Loucy (cell line): ENCODE measurements around the gene ETV3.

ENCODE experiments used
- H2AFZ ChIP-seq: fragments of 200-600 bp; sonication (generic); 2 replicates; pipeline ENCODE4 v1.6.0; 2016; ENCODE audit warnings: antibody characterized with exemption, mild to moderate bottlenecking, low read length, moderate library complexity
- H3F3A ChIP-seq: fragments of 200-600 bp; 2 replicates; pipeline ENCODE4 v1.6.0; 2016; ENCODE audit warnings: antibody characterized with exemption, low read depth, mild to moderate bottlenecking
- H3K27me3 ChIP-seq: fragments of 200-600 bp; sonication (generic); 2 replicates; pipeline ENCODE4 v1.6.1; 2014; ENCODE audit warnings: low read length, mild to moderate bottlenecking; ENCODE audit not compliant: insufficient read depth, poor library complexity, severe bottlenecking
- H3K36me3 ChIP-seq: fragments of 200-600 bp; sonication (generic); 2 replicates; pipeline ENCODE4 v1.6.1; 2016; ENCODE audit warnings: low read length; ENCODE audit not compliant: insufficient read depth
- H3K4me1 ChIP-seq: fragments of 200-600 bp; sonication (generic); 2 replicates; pipeline ENCODE4 v1.5.1; 2014; ENCODE audit warnings: low read length, mild to moderate bottlenecking; ENCODE audit not compliant: insufficient read depth, poor library complexity, severe bottlenecking
- H3K4me2 ChIP-seq: fragments of 200-600 bp; sonication (generic); 2 replicates; pipeline ENCODE4 v1.6.0; 2014; ENCODE audit warnings: antibody characterized with exemption, low read length, low read depth, mild to moderate bottlenecking; ENCODE audit not compliant: poor library complexity, severe bottlenecking
- H3K4me3 ChIP-seq: fragments of 200-600 bp; sonication (generic); 2 replicates; pipeline ENCODE4 v1.5.1; 2014; ENCODE audit warnings: low read length, mild to moderate bottlenecking, mixed read lengths; ENCODE audit not compliant: poor library complexity, severe bottlenecking
- H3K79me2 ChIP-seq: fragments of 200-600 bp; sonication (generic); 2 replicates; pipeline ENCODE4 v1.6.1; 2014; ENCODE audit warnings: low read length; ENCODE audit not compliant: insufficient read depth
- H3K9ac ChIP-seq: fragments of 200-600 bp; sonication (generic); 2 replicates; pipeline ENCODE4 v1.6.0; 2014; ENCODE audit warnings: mild to moderate bottlenecking, low read depth, low read length, moderate library complexity; ENCODE audit not compliant: poor library complexity, severe bottlenecking
- H3K9me2 ChIP-seq: fragments of 200-600 bp; sonication (generic); replicated peaks from 2 replicates; pipeline ENCODE4 v1.6.1; 2016; ENCODE audit warnings: low read depth, low read length, mixed read lengths
- H3K9me3 ChIP-seq: fragments of 200-600 bp; sonication (generic); 2 replicates; pipeline ENCODE4 v1.6.1; 2014; ENCODE audit warnings: mild to moderate bottlenecking, antibody characterized with exemption, low read length, low read depth; ENCODE audit not compliant: insufficient read depth
- H4K20me1 ChIP-seq: fragments of 200-600 bp; sonication (generic); 2 replicates; pipeline ENCODE4 v1.6.0; 2014; ENCODE audit warnings: antibody characterized with exemption, low read length, mild to moderate bottlenecking; ENCODE audit not compliant: insufficient read depth, poor library complexity, severe bottlenecking
- EZH2phosphoT487 ChIP-seq: fragments of 200-600 bp; IDR thresholded peaks from 2 replicates; pipeline ENCODE4 v1.6.1; 2018; ENCODE audit warnings: antibody characterized with exemption, mild to moderate bottlenecking, moderate library complexity, borderline replicate concordance
- TF ChIP-seq, protein P1 (sequence below): fragments of 200-600 bp; sonication (generic); conservative IDR thresholded peaks from 2 replicates; pipeline ENCODE4 v1.5.1; 2014; ENCODE audit warnings: mild to moderate bottlenecking, antibody characterized with exemption, low read length

ETV3 gene

GRCh38 chr1:157151506-157151905 lies 13.3 kb upstream of the ETV3 start:
- Histone ChIP-seq H3K9me3 (no peaks in the 10 kb centered on the region), H3K4me2 (no peak overlapping the region), H3K27me3 (no peaks in the 10 kb centered on the region), H4K20me1 (no peaks in the 10 kb centered on the region), H3K9me2 (no peaks in the 10 kb centered on the region), H3K79me2 (no peaks in the 10 kb centered on the region), H3F3A (no peaks in the 10 kb centered on the region), H3K36me3 (no peaks in the 10 kb centered on the region), H3K4me1 (peaks cover 15% of the 10 kb centered on the region), H3K9ac (no peak overlapping the region), H2AFZ (no peak overlapping the region), H3K4me3 (no peak overlapping the region)
- TF ChIP-seq, protein P1, sequence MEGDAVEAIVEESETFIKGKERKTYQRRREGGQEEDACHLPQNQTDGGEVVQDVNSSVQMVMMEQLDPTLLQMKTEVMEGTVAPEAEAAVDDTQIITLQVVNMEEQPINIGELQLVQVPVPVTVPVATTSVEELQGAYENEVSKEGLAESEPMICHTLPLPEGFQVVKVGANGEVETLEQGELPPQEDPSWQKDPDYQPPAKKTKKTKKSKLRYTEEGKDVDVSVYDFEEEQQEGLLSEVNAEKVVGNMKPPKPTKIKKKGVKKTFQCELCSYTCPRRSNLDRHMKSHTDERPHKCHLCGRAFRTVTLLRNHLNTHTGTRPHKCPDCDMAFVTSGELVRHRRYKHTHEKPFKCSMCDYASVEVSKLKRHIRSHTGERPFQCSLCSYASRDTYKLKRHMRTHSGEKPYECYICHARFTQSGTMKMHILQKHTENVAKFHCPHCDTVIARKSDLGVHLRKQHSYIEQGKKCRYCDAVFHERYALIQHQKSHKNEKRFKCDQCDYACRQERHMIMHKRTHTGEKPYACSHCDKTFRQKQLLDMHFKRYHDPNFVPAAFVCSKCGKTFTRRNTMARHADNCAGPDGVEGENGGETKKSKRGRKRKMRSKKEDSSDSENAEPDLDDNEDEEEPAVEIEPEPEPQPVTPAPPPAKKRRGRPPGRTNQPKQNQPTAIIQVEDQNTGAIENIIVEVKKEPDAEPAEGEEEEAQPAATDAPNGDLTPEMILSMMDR = no peak
- TF ChIP-seq EZH2phosphoT487 = no peak

- no peak overlapping the region for H2AFZ ChIP-seq
- H3F3A ChIP-seq = no peaks in the 10 kb centered on the region
- H3K36me3 ChIP-seq = no peaks in the 10 kb centered on the region
- H3K9me3 ChIP-seq = no peaks in the 10 kb centered on the region
- no peaks in the 10 kb centered on the region for H3K79me2 ChIP-seq
- H3K4me1 ChIP-seq = peaks cover 15% of the 10 kb centered on the region
- no peak overlapping the region for H3K4me2 ChIP-seq
- H3K9ac ChIP-seq = no peak overlapping the region
- no peaks in the 10 kb centered on the region for H3K27me3 ChIP-seq
- H3K4me3 ChIP-seq = no peak overlapping the region
- no peak for TF ChIP-seq EZH2phosphoT487
- TF ChIP-seq, protein P1 = no peak
- H3K9me2 ChIP-seq = no peaks in the 10 kb centered on the region
- H4K20me1 ChIP-seq = no peaks in the 10 kb centered on the region
Observed at GRCh38 chr1:157151073-157151472, 12.9 kb upstream of the ETV3 start.

GRCh38 chr1:157150631-157151030 lies 12.4 kb upstream of the ETV3 start:
- no peaks in the 10 kb centered on the region for H3K79me2 ChIP-seq
- no peak for TF ChIP-seq EZH2phosphoT487
- TF ChIP-seq, protein P1 = no peak
- no peak overlapping the region for H2AFZ ChIP-seq
- no peaks in the 10 kb centered on the region for H3K27me3 ChIP-seq
- peaks cover 15% of the 10 kb centered on the region for H3K4me1 ChIP-seq
- H3K4me2 ChIP-seq = no peak overlapping the region
- H3F3A ChIP-seq = no peaks in the 10 kb centered on the region
- H3K9me3 ChIP-seq = no peaks in the 10 kb centered on the region
- no peaks in the 10 kb centered on the region for H3K9me2 ChIP-seq
- no peak overlapping the region for H3K4me3 ChIP-seq
- H3K9ac ChIP-seq = no peak overlapping the region
- no peaks in the 10 kb centered on the region for H3K36me3 ChIP-seq
- H4K20me1 ChIP-seq = no peaks in the 10 kb centered on the region
